GM18951 (cell line): ENCODE data around the gene FARP1.
"Not testable (repeated sequence)": the region's sequence is repeated elsewhere in the genome, so short reads cannot be mapped to it uniquely, and the experiment has no call there.

Source experiments
- POLR2A ChIP-seq: IDR thresholded peaks from 4 replicates; pipeline ENCODE4 v1.6.1; 2011; ENCODE audit warnings: mild to moderate bottlenecking; ENCODE audit not compliant: insufficient read length, insufficient read depth; ENCODE audit errors: extremely low read depth
- in situ Hi-C: fragments of 300-500 bp; cut with MboI; formaldehyde crosslinking; loops from one replicate; pipeline ENCODE4 v1.12.0; 2022; ENCODE audit warnings: low sequenced_read_pairs, mixed read lengths, inconsistent platforms; ENCODE audit not compliant: unreplicated experiment

FARP1 gene

DNA sequence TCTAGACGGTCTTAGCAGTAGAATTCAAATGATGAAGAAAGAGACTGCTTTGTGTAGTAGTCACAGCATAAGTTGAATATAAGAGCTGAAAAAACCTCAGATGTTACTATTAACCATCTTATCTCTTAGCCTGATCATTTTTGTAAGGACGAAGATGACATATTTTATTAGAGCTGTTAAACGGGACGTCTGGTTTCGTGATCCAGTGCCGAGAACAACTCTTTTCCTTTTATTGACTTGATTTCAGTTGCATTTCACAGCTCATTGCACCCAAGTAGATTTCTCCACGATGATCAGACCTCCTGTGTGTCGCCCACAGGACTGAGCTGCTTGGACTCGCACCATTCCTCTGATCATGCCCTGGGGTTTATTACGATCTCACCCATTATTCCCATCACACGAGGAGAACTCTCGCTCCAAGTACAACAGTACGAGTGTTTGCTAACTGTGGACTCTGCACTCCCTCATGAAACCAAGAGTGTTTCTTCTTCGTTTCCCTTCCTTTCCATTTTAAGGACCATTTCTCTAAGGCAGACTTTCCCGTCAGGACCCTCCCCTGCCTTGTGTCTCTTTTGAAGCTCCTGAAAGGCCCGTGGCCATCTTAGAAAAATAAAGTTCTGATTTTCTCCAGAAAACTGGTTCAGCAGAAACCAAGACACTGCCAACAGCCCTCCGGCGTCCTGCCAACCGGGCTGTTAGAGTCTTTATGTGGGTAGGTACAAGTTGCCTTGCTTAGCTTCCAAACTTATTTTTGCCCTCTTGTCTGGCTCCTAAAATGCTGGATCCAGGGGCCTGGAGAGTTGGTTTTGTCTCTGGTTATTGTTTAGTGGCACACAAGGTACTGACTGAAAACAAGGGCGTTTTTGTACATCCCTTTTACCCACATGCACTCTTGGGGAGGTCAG, 82.4 kb downstream of the FARP1 start:
- TF ChIP-seq POLR2A, result no peak

DNA sequence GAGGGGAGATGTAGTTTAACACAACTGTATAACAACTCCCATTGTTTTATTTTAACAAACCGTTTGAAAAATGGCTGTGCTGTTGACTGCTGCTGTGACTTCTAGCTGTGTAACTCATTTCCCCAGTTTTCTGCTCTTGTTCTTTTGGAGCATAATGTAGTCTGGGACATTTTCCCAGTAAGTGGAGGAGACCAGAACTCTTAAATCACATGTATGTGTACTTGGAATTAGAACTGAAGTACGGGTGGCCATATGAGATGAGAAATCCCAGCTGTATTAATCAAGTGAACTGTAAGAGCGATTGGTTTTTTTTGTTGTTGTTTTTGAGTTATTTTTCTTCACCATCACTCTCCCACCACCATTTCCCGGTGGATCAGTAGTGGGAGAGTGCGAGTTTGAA, 83.6 kb downstream of the FARP1 start:
- no peak for TF ChIP-seq POLR2A
- in situ Hi-C loops, result no loop called here

More for the DNA sequence above, 82.4 kb downstream of the FARP1 start:
- in situ Hi-C loops, result no loop called here

DNA sequence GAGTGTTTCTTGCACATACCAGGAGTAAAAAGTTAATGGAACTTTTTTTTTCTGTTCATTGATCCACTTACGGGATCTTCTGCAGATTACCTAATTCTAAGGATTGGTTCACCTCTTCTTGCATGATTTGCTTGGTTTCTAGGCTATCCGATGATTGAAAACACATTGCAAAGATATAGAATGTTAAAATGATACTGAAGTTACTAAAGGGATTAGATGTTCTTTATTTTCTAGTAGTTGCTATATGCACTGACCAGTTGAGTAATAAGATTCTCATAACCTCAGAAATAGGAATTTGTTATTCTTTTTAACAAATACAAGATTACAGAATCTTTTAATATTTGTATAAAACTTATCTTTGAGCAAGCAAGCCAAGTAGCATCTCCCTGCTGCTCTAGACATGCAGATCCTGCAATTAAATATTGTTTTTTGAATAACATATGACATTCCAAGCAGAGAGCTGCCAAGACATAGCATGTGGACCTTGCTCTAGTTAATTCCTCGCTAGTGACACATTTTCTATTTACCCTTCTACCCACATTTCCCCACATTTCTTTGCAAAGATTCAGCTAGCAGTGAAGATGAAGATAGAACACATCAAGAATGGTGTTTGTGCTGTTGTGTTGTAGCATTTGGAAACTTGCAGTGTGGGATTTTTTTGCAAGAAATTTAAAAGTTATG, 85.9 kb downstream of the FARP1 start:
- in situ Hi-C loops, result no loop called here
- TF ChIP-seq POLR2A, result no peak

DNA sequence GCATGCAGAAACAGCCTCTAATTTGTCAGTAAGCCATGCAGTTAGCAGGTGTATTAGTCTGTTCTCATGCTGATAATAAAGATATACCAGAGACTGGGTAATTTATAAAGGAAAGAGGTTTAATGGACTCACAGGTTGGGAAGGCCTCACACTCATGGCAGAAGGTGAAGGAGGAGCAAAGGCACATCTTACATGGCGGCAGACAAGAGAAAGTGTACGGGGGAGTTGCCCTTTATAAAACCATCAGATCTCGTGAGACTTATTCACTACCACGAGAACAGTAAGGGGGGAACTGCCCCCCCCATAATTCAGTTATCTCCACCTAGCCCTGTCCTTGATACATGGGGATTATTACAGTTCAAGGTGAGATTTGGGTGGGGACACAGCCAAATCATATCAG, 87.9 kb downstream of the FARP1 start:
- in situ Hi-C loops, result not testable (repeated sequence)

DNA sequence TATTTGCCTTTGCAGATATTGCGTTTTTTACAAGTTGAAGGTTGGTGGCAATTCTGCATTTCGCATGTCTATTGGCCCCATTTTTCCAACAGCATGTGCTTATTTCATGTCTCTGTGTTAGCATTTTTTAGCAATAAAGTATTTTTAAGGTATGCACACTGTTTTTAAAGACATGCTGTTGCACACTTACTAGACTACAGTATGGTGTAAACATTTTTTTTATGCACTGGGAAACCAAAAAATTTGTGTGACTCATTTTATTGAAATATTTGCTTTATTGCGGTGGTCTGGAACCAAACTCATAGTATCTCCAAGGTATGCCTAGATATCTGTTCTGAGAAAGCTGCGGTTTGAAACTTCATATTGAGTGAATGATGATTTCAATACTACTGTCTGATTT, 89.6 kb downstream of the FARP1 start:
- in situ Hi-C loops, result no loop called here
- TF ChIP-seq POLR2A, result no peak

DNA sequence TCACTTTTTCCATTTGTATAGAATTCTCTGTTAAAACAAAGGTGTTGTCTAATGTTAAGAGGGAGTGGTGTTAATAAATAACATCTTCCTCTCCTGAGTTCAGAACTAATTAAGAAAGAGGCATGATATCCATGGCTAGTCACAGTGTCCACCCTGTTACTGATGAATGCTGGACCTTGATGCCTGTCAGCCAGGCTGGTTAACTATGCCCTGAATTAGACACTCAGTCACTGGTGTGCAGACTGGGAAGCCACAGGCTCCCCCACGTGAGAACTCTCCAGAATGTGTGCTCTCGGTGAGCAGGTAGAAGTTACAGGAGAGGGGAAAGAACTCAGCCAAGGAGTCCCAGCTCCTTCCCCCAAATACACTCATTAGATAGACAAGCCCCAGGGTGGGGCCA, 90.2 kb downstream of the FARP1 start:
- in situ Hi-C loops, result no loop called here
- TF ChIP-seq POLR2A, result no peak

DNA sequence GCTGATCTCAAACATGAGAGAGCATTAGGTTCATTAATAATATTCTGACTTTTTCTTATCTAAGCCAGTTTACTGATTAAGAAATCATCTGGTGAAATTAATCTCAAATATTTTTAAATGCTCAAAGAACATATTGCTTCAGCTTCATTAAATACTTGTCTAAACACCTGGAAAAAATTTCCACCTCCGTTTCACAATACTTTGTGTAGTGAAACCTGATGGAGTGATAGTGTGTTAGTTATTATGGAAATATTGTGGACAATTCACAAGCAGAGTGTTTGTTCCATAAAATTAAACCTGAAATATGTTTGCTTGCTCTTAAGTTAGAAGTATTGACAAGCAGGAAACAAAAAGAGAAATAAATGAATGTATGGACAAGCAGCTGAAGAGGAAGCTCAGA, 91.5 kb downstream of the FARP1 start:
- in situ Hi-C loops, result no loop called here
- TF ChIP-seq POLR2A, result no peak

DNA sequence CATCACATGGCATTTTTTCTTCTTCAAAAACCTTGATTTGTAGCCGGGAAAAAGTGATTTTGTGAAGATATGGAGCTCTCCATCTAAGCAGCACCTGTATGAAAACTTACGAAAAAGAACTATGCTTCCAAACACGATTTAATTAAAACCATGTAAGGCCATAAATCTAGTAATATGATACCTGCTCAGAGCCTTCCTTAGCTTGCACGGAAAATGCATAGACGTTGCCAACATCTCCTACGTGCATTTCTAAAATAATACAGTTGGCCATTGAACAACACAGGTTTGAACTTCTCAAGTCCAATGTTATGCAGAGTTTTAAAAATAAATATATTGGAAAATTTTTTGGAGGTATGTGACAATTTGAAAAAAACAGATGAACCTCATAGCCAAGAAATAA, 93.3 kb downstream of the FARP1 start:
- in situ Hi-C loops, result no loop called here
- TF ChIP-seq POLR2A, result no peak

DNA sequence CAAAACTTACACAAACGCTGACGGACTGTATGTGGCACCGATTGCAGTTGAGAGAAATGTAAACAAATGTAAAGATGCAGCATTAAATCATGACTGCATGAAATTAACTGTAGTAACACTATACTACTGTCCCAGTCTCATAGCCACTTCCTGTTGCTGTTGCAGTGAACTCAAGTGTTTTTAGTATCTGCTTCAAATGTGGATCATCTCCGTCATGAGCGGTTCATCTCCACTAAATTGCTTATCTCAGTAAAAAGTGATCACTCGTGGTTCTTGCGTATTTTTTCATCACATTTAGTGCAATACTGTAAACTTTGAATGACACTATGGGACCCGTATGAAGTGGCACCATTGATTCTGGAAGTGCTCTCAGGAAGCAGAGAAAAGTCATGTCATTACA, 94.4 kb downstream of the FARP1 start:
- TF ChIP-seq POLR2A, result no peak
- in situ Hi-C loops, result no loop called here

DNA sequence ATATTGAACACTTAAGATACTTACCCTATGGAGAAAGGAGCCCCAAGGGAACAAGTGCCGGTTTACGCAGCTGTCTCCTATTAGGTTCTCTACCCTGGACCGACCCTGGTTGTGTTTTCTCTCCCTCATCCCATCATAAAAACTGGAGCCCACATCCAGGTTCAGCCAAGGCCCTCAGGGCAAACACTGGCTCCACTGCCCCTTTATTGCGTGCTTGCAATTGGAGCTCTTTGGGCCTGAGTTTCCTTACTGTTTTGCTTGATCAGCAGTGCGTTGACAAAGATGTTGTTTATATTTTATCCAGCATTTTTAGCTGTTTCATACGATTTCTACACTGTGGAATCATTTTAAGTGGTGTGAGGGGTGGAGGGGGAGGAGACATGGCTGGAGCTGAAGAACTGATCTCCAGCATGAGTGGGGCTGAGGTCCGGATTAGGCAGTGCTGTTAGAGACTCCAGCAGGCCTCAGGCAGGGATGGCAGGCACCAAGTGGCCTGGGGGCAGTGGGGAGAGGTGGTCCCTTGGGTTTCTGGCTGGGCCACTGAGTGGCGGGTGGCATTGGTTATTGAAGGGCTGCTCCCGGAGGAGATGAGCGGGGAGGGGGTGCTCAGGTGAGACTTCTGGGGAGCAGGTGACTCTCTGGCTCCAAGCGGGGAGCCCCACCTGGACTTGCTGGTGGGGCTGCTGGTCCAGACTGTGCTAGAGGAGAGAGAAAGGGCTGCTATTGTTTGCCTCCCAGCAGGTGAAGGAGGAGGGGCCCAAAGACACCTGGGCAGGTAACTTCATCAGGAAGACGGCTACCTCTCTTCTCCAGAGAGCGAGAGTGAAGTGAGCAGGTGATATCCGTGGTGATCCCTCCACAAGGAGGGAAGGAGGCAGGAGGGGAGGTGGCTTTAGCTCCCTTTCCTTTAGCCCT, 96.5 kb downstream of the FARP1 start:
- no peak for TF ChIP-seq POLR2A
- in situ Hi-C loops, result no loop called here

DNA sequence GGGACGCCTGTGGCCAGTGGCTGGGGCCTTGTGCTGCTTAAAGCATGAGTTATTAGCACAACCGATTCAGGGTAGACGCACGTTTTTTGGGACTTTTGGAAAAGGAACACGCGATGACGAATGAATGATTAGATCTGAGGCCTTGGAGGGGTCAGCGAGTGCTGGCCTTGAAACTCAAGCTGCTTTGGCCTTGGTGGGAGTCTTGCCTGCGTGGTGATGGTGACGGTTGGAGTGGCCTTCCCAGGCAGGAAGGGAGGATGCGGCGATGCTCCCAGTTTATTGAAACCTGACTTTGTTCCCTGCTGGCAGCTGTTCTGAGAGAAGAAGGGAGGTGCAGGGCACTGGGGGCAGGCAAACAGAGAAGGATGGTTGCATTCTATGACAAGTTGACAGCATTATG, 97.2 kb downstream of the FARP1 start:
- in situ Hi-C loops, result no loop called here
- TF ChIP-seq POLR2A, result no peak

DNA sequence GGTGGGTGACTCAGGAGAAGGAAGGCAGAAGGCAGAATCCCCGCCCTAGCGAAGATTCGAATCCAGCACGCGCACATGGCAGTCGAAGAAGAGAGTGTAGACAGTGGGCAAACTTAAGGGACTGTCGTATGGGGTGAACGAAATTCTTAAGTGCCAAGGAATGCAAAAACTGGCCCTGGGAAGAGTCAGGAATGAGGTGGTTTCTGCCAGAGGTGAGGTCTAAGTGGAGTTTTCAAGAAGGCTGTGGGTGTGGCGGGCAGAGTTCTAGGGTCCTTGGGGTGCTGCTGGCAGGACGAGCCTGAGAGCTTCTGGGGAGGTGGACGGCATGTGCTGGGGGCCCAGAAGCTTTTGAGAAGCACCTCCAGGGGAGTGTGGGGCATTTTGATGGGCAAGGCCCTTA, 98.1 kb downstream of the FARP1 start:
- in situ Hi-C loops, result no loop called here
- no peak for TF ChIP-seq POLR2A

DNA sequence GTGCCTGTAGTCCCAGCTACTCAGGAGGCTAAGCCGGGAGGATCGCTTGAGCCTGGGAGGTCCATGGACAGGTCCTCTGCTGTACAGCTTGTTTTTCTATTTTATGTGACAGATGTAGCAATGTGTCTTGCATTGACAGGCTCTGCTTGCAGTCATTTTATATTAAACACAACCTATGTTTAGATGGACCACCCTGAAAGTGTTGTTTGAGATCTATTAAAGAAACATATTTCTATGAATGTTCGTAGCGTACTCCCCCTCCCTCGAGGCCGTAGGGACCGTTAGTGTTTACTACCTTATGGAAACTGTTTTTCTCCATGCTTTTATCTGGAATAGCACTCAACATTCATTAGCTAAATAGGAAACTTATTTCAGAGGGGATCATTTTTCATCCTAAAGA, 99.1 kb downstream of the FARP1 start:
- in situ Hi-C loops, result no loop called here
- TF ChIP-seq POLR2A, result no peak
